ENCODE measurements around the gene DCTN3. TPM values are rescaled to one million over a fixed set of nuclear protein-coding genes. Genes with fewer than 3 reads are reported as not detected.

Gene DCTN3
- total and polyA plus RNA-seq, 2 donors (not counting 3 experiments of a cell fraction or from before 2014, with no cell fraction given), result 91.0 to 170 TPM

GRCh38 chr9:34591248-34591916, 28.9 kb downstream of the DCTN3 start:
- H3K27me3 ChIP-seq (ENCODE audit: control insufficient read depth in 2 of 2, insufficient read depth in 2 of 2, low read length in 2 of 2), result peaks cover 66 to 75% of the 10 kb centered on the region in 2 experiments
- dilution Hi-C loops (cut with MboI; ENCODE audit: extremely low pct_ligation_motif_present, low sequenced_read_pairs), result no loop called here
- intact Hi-C loops (cut with micrococcal nuclease), result loop anchor here (1.0 to 2.0 kb wide), 2 partner anchors 43 to 187 kb away; no protein-coding TSS in a partner anchor
- no peak overlapping the region for H2AFZ ChIP-seq (ENCODE audit: low read depth, low read length)
- H3K9me3 ChIP-seq (replicated peaks; ENCODE audit: control insufficient read depth, insufficient read depth, low read length), result no peaks in the 10 kb centered on the region
- no TSS peak for BruUV-seq (replicated peaks)
- FAIRE-seq (peak; percentile 95), DNase-seq (ENCODE audit: low read depth, low spot score) (peak; percentile 70)
- H4K20me1 ChIP-seq (replicated peaks; ENCODE audit: control insufficient read depth, extremely low read depth, insufficient read depth, low read length), result no peaks in the 10 kb centered on the region
- no peaks in the 10 kb centered on the region for H3K36me3 ChIP-seq (ENCODE audit: control insufficient read depth in 2 of 2, extremely low read depth in 1 of 2, insufficient read depth in 2 of 2, low read length in 2 of 2)
- no peak overlapping the region for H3K9ac ChIP-seq (replicated peaks; ENCODE audit: extremely low read depth, insufficient read depth, low read length)
- no peaks in the 10 kb centered on the region for H3K9me1 ChIP-seq (replicated peaks; ENCODE audit: control insufficient read depth, extremely low read depth, insufficient read depth, low read length)
- no peak overlapping the region for H3K4me2 ChIP-seq (ENCODE audit: insufficient read depth, low read length)
- peak; percentile 88 to 99 for TF ChIP-seq CTCF (IDR thresholded peaks at IDR 0.05; ENCODE audit: extremely low read depth in 1 of 2, insufficient read depth in 1 of 2, low read depth in 1 of 2, low read length in 2 of 2)
- TF ChIP-seq EZH2 (IDR thresholded peaks at IDR 0.05; ENCODE audit: borderline replicate concordance, low read depth, low read length, severe bottlenecking), result peak; percentile 83
- TF ChIP-seq GATA2 (IDR thresholded peaks at IDR 0.05; ENCODE audit: insufficient read depth, insufficient read length, low read depth, low read length), result no peak
- no peak overlapping the region for H3K4me3 ChIP-seq (replicated peaks in 1 of 3; ENCODE audit: insufficient read depth in 1 of 3, low read depth in 1 of 3, low read length in 3 of 3)
- POLR2A ChIA-PET, result no interaction called here
- H3K27ac ChIP-seq (ENCODE audit: insufficient read depth, low read depth, low read length), result no peak overlapping the region
- H3K4me1 ChIP-seq (ENCODE audit: control insufficient read depth, extremely low read depth, insufficient read depth, low read length), result no peaks in the 10 kb centered on the region
- no peaks in the 10 kb centered on the region for H3K79me2 ChIP-seq (ENCODE audit: control insufficient read depth, insufficient read depth, low read length)
- CTCF ChIA-PET, result interaction anchor here (0.6 to 5.1 kb wide), 57 partner anchors 9 to 259 kb away, joined by 3 to 326 read pairs (median 5); partner anchors contain the start of genes DCTN3, ENHO, FAM219A and MYORG
